ENCODE measurements around the gene OFD1.

OFD1 gene, protein sequence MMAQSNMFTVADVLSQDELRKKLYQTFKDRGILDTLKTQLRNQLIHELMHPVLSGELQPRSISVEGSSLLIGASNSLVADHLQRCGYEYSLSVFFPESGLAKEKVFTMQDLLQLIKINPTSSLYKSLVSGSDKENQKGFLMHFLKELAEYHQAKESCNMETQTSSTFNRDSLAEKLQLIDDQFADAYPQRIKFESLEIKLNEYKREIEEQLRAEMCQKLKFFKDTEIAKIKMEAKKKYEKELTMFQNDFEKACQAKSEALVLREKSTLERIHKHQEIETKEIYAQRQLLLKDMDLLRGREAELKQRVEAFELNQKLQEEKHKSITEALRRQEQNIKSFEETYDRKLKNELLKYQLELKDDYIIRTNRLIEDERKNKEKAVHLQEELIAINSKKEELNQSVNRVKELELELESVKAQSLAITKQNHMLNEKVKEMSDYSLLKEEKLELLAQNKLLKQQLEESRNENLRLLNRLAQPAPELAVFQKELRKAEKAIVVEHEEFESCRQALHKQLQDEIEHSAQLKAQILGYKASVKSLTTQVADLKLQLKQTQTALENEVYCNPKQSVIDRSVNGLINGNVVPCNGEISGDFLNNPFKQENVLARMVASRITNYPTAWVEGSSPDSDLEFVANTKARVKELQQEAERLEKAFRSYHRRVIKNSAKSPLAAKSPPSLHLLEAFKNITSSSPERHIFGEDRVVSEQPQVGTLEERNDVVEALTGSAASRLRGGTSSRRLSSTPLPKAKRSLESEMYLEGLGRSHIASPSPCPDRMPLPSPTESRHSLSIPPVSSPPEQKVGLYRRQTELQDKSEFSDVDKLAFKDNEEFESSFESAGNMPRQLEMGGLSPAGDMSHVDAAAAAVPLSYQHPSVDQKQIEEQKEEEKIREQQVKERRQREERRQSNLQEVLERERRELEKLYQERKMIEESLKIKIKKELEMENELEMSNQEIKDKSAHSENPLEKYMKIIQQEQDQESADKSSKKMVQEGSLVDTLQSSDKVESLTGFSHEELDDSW
- total RNA-seq = 159 to 232 (median 186) reads per million in 4 experiments

DNA sequence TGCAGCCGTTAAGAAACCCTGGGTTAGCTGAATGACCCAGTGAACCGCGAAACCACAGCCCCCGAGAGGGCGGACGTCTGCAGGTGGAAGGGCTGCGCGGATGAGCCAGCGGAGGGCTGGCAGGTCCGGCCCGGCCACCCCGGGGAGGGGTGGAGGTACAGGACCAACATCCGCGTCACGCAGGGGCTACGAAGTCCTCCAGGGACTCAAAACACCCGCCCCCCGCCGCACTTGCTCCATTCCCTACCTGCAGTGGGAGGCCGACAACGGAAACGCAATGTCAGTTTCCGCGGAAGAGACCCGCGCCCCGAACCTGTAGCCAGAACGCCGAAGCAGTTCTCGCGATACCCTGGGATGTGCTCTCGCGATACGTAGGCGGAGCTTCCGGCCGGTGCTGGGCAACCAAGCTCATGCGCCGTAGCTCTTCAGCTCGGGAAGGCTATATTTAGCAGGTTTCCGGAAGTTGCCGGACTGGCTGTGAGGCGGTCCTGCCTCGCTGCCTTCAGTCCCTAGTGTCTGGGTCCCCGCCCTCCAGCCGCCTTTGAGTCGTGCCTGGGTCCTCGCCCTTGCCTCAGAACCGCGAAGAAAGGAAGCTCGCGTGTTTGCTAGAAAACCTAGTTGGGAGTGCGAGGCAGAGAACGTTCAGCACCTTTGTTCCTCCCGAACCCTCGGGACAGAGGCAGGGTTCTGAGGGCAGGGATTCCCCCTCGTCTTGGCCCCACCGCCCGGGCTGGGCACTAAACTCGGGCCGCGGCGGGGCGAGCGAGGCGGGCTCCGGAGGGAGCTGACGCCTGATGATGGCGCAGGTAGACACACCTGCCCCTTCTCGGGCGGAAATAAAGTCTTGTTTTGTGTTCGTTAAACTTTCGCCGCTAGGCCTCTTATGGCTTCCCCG is at the start of gene OFD1, which contains the start of gene TRAPPC2:
TSS of gene OFD1 (plus strand) at position 471 of the 895 bp plus-strand sequence. CDS start at position 795, 324 bp downstream.
TSS of gene TRAPPC2 (minus strand) at position 343 of the 895 bp plus-strand sequence. CDS start 14,657 bp downstream, outside the sequence.
- DNase-seq = peak; percentile 82

GRCh38 chrX:13685126-13685763 is 49.3 kb upstream of the OFD1 start:
- DNase-seq = no peak

DNA sequence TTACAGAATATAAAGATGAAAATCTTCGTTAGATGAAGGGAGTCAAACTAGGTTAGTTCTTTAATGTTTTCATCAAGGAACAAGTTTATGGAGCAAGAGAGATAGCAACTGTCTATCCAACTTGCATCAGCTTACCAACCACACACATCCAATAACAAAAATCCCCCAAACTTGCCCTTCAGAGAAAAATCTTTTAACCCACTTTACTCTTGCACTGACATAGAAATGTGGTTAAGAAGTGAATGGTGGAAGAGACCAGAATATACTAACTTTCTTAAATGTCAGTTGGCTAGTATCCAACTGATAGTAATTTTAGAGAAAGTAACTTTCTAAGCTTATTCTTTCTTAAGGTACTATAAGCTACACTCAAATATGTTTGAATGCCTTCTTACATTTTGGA is 47.3 kb upstream of the OFD1 start:
- DNase-seq = no peak

GRCh38 chrX:13688384-13688957 is 46.1 kb upstream of the OFD1 start:
- DNase-seq = no peak

DNA sequence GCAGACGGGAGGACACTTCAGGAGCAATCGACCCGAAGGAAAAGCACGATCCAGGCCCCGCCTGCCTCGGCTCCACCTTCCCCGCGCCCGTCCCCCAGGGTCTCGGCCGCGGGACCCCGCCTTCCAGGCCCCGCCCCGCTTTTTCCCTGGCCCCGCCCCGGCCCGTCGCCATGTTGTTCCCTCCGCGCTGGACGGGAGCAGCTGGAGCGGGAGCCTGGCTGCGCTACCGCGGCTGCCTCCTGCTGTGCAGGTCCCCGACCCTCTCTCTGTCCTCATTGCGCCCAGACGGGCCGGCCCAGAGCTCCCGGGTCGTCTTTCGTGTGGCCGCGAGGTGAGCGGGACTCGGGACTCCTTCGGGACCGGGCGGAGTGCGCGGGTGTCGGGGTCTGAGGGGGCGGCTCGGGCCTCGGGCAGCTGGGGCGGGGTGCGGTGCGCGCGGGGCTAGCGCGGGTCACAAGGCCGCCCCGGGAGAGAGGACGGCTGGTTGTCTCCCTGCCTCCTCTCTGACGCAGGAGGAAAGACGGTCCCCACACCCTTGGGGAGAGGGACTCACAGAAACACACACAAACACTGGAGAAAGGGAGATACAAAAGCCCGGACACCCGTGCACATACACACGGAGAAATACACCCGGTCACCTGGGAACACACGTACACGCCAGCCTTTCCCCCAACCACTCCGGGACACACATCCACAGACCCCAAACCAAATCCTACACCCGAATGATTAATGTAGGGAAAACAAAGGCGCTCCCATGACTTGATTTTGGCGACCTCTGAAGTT is 45.4 kb upstream of the OFD1 start, which contains the start of gene RAB9A:
TSS of gene RAB9A (plus strand) at position 171 of the 783 bp plus-strand sequence. CDS start 19,619 bp downstream, outside the sequence.
- DNase-seq = peak; percentile 74

GRCh38 chrX:13689741-13690211 is 44.8 kb upstream of the OFD1 start:
- DNase-seq = no peak

DNA sequence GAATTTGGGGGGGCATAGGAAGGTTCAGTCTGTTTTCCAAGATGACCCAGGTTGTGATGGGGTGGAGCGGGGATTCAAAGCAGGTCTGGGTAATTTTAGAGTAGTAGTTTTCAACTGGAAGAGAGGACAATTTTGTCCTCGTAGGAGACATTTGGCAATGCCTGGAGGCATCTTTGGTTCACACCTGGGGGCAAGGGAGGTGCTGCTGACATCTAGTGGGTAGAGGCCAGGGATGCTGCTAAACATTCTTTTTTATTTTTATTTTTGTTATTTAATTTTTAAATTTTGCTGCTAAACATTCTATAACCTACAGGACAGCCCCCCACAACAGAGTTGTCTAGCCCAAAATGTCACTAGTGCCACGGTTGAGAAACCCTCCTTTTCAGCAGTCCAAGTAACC is 43.7 kb upstream of the OFD1 start:
- DNase-seq = no peak

DNA sequence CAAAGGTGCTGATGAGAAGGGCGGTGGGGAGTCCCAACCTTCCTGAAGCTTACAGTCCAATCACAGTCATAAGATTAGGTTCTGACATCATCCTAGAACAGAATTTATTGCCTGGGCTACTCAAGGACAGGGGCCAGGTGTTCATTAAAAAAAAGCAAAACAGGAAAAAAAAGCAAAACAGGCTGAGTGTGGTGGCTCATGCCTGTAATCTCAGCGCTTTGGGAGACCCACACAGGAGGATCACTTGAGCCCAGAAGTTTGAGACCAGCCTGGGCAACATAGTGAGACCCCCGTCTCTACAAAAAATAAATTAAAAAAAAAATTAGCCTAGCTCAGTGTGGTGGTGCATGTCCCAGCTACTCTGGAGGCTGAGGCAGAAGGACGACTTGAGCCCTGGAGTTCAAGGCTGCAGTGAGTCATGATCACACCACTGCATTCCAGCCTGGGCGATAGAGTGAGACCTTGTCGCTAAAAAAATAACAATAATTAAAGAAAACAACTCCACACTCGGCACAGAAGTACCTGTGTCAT is 42.6 kb upstream of the OFD1 start:
- DNase-seq = no peak

- DNase-seq = no peak
Measured at GRCh38 chrX:13692771-13693231, 41.7 kb upstream of the OFD1 start.

GRCh38 chrX:13693341-13693961 is 41.1 kb upstream of the OFD1 start:
- no peak for DNase-seq

DNA sequence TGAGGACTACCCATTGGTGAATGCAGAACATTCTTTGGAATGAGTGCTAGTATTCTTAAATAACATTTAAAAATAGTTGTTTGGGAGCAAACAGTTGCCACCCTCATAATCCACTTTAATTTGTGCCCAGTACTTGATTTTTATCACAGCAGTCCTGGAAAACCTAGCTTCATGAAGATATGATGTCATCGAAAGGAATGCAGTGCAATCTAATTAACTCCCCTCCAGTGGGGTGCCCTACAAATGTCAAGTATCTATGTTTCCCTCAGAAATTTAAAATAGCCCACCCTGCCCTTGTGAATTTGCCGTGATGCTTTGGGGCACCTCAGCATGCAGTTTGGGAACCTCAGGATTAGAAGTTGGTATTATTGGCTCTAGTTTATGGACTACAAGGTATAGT is 40.2 kb upstream of the OFD1 start:
- no peak for DNase-seq

DNA sequence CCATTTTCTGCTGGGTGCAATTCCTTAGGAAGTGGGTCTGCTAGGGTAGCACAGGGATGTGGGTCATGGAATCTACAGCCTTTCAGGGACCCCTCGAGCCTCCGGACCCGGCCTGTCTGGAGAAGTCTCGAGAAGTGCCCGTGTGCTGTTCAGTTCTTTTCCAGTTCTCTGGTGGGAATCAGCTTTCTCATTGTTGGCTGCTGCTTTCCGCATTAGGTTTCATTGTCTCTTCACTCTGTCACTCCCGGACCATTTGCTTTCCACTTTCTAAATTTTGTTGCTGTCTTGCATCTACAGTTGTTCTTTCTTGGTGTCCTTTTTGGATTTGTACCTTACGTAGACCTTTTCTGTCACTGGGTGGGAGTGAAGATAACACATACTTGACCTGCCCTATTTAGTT is 39.6 kb upstream of the OFD1 start:
- no peak for DNase-seq

DNA sequence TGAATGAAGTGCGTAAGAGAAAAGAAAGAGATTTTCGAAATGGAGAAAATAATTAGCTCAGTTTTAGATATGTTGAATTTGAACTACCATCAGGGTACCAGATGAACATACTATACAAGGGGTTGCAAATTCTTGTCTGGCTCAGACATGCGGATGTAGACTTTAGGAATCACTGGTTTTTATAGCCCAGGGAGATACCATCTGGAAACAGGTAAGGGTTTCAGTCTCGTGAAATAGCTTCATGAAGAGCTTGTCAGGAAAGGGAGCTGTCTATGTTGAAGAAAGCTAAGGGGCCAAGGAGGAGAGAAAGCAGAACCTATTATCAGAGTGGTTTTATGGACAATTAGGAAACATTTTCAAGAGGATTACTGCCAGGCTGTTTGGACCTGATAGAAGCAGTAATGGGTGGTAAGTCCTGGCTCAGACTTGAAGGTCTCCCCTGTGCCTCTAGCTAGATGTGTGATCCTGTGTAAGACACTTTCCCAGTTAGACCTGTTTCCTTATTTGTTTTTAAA is 38.9 kb upstream of the OFD1 start:
- DNase-seq = no peak

GRCh38 chrX:13697455-13697854 is 37.1 kb upstream of the OFD1 start:
- no peak for DNase-seq

GRCh38 chrX:13697976-13698375 is 36.6 kb upstream of the OFD1 start:
- DNase-seq = no peak

- no peak for DNase-seq
Measured at GRCh38 chrX:13698432-13698831, 36.1 kb upstream of the OFD1 start.

DNA sequence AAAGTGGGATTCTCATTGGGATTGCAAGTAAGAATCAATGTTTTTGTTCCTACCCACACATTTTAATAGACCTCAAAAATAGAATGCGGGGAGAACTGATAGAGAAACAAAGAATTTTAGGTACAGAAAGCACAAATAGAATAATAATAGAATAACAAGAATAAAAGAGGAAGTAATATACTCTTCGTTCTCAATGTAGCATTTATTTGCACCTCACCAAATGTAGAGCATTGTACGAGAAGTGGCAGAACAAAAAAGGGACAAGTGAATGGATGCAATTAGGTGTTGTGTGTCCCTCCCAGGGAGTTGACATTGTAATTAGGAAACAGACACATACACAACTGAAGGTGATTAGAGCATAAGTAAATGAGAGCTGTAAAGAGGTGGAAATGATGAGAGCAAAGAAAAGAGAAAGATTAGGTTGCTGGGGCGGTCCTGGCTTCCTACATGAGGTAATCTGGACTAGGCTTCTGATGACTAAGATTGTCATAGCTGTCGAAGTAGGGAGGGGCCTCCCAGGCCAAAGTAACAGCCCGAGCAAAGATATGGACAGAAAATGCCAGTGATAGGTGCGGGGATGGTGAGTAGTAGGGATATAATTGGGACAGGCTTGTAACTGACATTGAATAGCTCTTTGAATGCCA is 35.2 kb upstream of the OFD1 start:
- DNase-seq = no peak

- DNase-seq = no peak
Measured at GRCh38 chrX:13700380-13700779, 34.2 kb upstream of the OFD1 start.
